IMR-90 (cell line): ENCODE results near the gene RANBP9. TPM values are rescaled to one million over a fixed set of nuclear protein-coding genes. Genes with fewer than 3 reads are reported as not detected.
A peak's percentile ranks its signal among the peaks of the same experiment; 100 is the strongest.

ENCODE experiments used
- ATAC-seq: fragments of 200-7000 bp; cut with Tn5 transposase; 2 replicates; pipeline ENCODE4 v1.9.1; 2020; ENCODE audit warnings: low read depth, mild to moderate bottlenecking, moderate library complexity
- BruUV-seq: library from RNA; stranded (reverse); fragments of 400-500 nt; replicated peaks from 2 replicates; lab custom pipeline; 2021; lab: Mats Ljungman, UMichigan
- CTCF ChIA-PET: fragments of 300-600 bp; formaldehyde crosslinking; extraction: SDS; loops from one replicate; lab custom pipeline; 2021; ENCODE audit warnings: antibody characterized with exemption; lab: Yijun Ruan, JAX
- POLR2A ChIA-PET: fragments of 300-600 bp; sonication (Branson Sonifier 250); formaldehyde crosslinking; loops from one replicate; lab custom pipeline; 2022; ENCODE audit warnings: antibody characterized with exemption; ENCODE audit not compliant: unreplicated experiment; lab: Charles Lee
- DNase-seq: peaks from one replicate; pipeline ENCODE4 v3.0.0; 2013
- H2AFZ ChIP-seq: replicated peaks from 2 replicates; pipeline ENCODE3; 2013; ENCODE audit warnings: low read length, mild to moderate bottlenecking; ENCODE audit not compliant: poor library complexity
- H2AK5ac ChIP-seq: 2 replicates; pipeline ENCODE4 v1.6.1; 2013; ENCODE audit warnings: low read depth, low read length, inconsistent platforms
- H2AK9ac ChIP-seq: replicated peaks from 2 replicates; pipeline ENCODE3; 2013; ENCODE audit warnings: mild to moderate bottlenecking, low read depth, low read length, moderate library complexity; ENCODE audit not compliant: poor library complexity
- H2BK120ac ChIP-seq: 2 replicates; pipeline ENCODE4 v1.6.1; 2013; ENCODE audit warnings: low read depth, low read length, inconsistent platforms
- H2BK15ac ChIP-seq: 3 replicates; pipeline ENCODE4 v1.6.1; 2013; ENCODE audit warnings: low read depth, low read length, inconsistent platforms
- H2BK20ac ChIP-seq: 2 replicates; pipeline ENCODE4 v1.6.1; 2013; ENCODE audit warnings: low read depth, mild to moderate bottlenecking, inconsistent platforms, low read length, moderate library complexity
- H2BK5ac ChIP-seq: 2 replicates; pipeline ENCODE4 v1.6.1; 2013; ENCODE audit warnings: mild to moderate bottlenecking, low read depth, low read length, inconsistent platforms; ENCODE audit not compliant: poor library complexity, severe bottlenecking
- H3K14ac ChIP-seq: replicated peaks from 2 replicates; pipeline ENCODE4 v1.6.1; 2013; ENCODE audit warnings: low read depth, low read length, inconsistent platforms
- H3K18ac ChIP-seq: 2 replicates; pipeline ENCODE4 v1.6.1; 2013; ENCODE audit warnings: low read depth, low read length, control low read depth
- H3K23ac ChIP-seq: 2 replicates; pipeline ENCODE4 v1.6.1; 2013; ENCODE audit warnings: low read depth, low read length, inconsistent platforms
- H3K27ac ChIP-seq: 2 replicates; pipeline ENCODE4 v1.5.1; 2013; ENCODE audit warnings: mild to moderate bottlenecking, control low read depth, low read length; ENCODE audit not compliant: insufficient read depth
- H3K27me3 ChIP-seq: 2 replicates; pipeline ENCODE4 v1.6.1; 2013; ENCODE audit warnings: low read length; ENCODE audit not compliant: control insufficient read depth, insufficient read depth
- H3K36me3 ChIP-seq: 2 replicates; pipeline ENCODE4 v1.6.1; 2013; ENCODE audit warnings: low read length, mixed read lengths; ENCODE audit not compliant: control insufficient read depth, insufficient read depth
- H3K4ac ChIP-seq: 2 replicates; pipeline ENCODE4 v1.6.1; 2013; ENCODE audit warnings: low read depth, low read length, inconsistent platforms
- H3K4me1 ChIP-seq: 2 replicates; pipeline ENCODE4 v1.6.1; 2013; ENCODE audit warnings: low read length, mixed read lengths; ENCODE audit not compliant: control insufficient read depth, insufficient read depth
- H3K4me2 ChIP-seq: 2 replicates; pipeline ENCODE4 v1.6.1; 2013; ENCODE audit warnings: low read depth, mild to moderate bottlenecking, control low read depth, low read length, moderate library complexity
- H3K4me3 ChIP-seq: 2 replicates; pipeline ENCODE4 v1.5.1; 2013; ENCODE audit warnings: low read depth, mild to moderate bottlenecking, control low read depth, low read length, moderate library complexity; ENCODE audit not compliant: insufficient read depth
- H3K56ac ChIP-seq: 2 replicates; pipeline ENCODE4 v1.6.1; 2013; ENCODE audit warnings: low read length, inconsistent platforms; ENCODE audit not compliant: insufficient read depth; ENCODE audit errors: extremely low read depth
- H3K79me1 ChIP-seq, 2 experiments: 2 replicates each; pipeline ENCODE4 v1.6.1; 2013; ENCODE audit warnings: low read length in 2 of 2, inconsistent platforms in 1 of 2, low read depth in 1 of 2
- H3K9ac ChIP-seq: 2 replicates; pipeline ENCODE4 v1.6.1; 2013; ENCODE audit warnings: low read depth, low read length, control low read depth
- H3K9me1 ChIP-seq: 2 replicates; pipeline ENCODE4 v1.6.1; 2013; ENCODE audit warnings: low read length, inconsistent platforms; ENCODE audit not compliant: insufficient read depth
- H3K9me3 ChIP-seq: 2 replicates; pipeline ENCODE4 v1.6.1; 2013; ENCODE audit warnings: low read length; ENCODE audit not compliant: control insufficient read depth, insufficient read depth
- H4K20me1 ChIP-seq: 2 replicates; pipeline ENCODE4 v1.6.1; 2013; ENCODE audit warnings: low read length, inconsistent platforms; ENCODE audit not compliant: insufficient read depth
- H4K5ac ChIP-seq: 2 replicates; pipeline ENCODE4 v1.6.1; 2013; ENCODE audit warnings: mild to moderate bottlenecking, low read depth, low read length, control low read depth
- H4K8ac ChIP-seq, 2 experiments: 2 replicates each; pipeline ENCODE4 v1.6.1; 2013; ENCODE audit warnings: low read depth in 2 of 2, low read length in 2 of 2, control low read depth in 1 of 2, inconsistent platforms in 1 of 2
- H4K91ac ChIP-seq: 2 replicates; pipeline ENCODE4 v1.6.1; 2013; ENCODE audit warnings: low read depth, low read length, inconsistent platforms; ENCODE audit not compliant: insufficient read depth
- CEBPB ChIP-seq: IDR thresholded peaks from 2 replicates; pipeline ENCODE4 v1.6.1; 2012; ENCODE audit warnings: low read depth, low read length, improper control_type of control experiment
- RAD21 ChIP-seq: IDR thresholded peaks from 2 replicates; pipeline ENCODE4 v1.6.1; 2012; ENCODE audit warnings: low read length, improper control_type of control experiment
- RFX5 ChIP-seq: IDR thresholded peaks from 2 replicates; pipeline ENCODE4 v1.8.0; 2012; ENCODE audit warnings: low read depth, mild to moderate bottlenecking, low read length, moderate library complexity
- SMC3 ChIP-seq: fragments of 150-350 bp; IDR thresholded peaks from 2 replicates; pipeline ENCODE4 v1.6.1; 2016; ENCODE audit warnings: low read depth, mild to moderate bottlenecking, antibody characterized with exemption, low read length, moderate library complexity
- WGBS, 2 experiments: methylation state at CpG; one replicate each; pipeline versions ENCODE4 v1.1.5 to v1.1.7; 2013; ENCODE audit warnings: missing lambda C conversion rate in 2 of 2; ENCODE audit not compliant: insufficient read length in 1 of 2; ENCODE audit errors: extremely low coverage in 2 of 2; 5-methylcytosine and 5-hydroxymethylcytosine counted together
- dilution Hi-C: fragments of 300-500 bp; cut with HindIII; formaldehyde crosslinking; loops from one replicate; pipeline ENCODE4 v1.14.3; 2018; ENCODE audit warnings: low sequenced_read_pairs; ENCODE audit not compliant: unreplicated experiment
- in situ Hi-C: fragments of 300-500 bp; cut with MboI; formaldehyde crosslinking; loops from 3 replicates; pipeline ENCODE4 v1.14.3; 2019; ENCODE audit warnings: low sequenced_read_pairs, inconsistent platforms, mixed read lengths
- intact Hi-C: fragments of 100-400 bp; cut with micrococcal nuclease; formaldehyde crosslinking; loops from 2 replicates; pipeline ENCODE4 v1.10.0; 2022
- polyA plus RNA-seq, 3 experiments: library from polyadenylated mRNA; depleted of rRNA; stranded (reverse); fragments of >200 nt; gene quantifications; 2 replicates each; pipeline ENCODE4 v1.2.3, GENCODE V29; 2012; ENCODE audit warnings: low replicate concordance in 1 of 3
- total RNA-seq: library from RNA; depleted of rRNA; stranded (reverse); fragments of >200 nt; gene quantifications from 2 replicates; pipeline ENCODE4 v1.2.3, GENCODE V29; 2012

The RANBP9 gene
- total and polyA plus RNA-seq, 2 of the 4 experiments (the other 2 are of a cell fraction), result 17.7 to 27.8 TPM

DNA sequence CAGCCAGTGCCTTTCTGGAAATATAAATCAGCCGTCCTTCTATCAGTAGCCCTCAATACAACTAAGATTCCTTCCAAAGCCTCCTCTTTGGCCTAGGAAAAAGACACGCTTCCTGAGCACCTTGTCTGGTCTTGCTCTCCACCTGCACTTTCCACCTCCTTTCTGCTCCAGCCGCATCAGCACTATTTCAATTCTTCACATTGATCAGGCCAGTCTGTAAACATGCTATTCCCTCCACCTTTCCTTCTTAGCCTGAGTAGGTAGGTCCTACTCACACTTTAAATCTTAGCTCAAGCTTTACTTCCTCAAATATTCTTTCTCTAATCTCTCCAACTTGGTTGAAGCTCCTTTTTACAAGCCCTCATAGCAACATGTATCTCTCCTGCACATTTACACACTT lies 11.4 kb downstream of the RANBP9 start:
- H2BK15ac ChIP-seq, result no peak overlapping the region
- in situ Hi-C loops, result no loop called here
- H3K9me1 ChIP-seq, result peaks cover 6% of the 10 kb centered on the region
- H2BK5ac ChIP-seq, result no peak overlapping the region
- peaks cover 13 to 68% of the 10 kb centered on the region in 2 experiments for H3K79me1 ChIP-seq
- intact Hi-C loops, result no loop called here
- 0 out of 2 replicates have a peak overlapping the region, but pooled peaks have one; percentile 17 for H4K5ac ChIP-seq
- H2AFZ ChIP-seq, result no peak overlapping the region
- POLR2A ChIA-PET, result interaction anchor here (0.6 kb wide), 1 partner anchor 255 kb away, joined by 4 read pairs; no protein-coding TSS in a partner anchor
- dilution Hi-C loops, result no loop called here
- no peak overlapping the region for H4K8ac ChIP-seq
- H2BK120ac ChIP-seq, result no peak overlapping the region
- H3K27ac ChIP-seq, result no peak overlapping the region
- 93% methylated on average over 3 of the region's 3 CpGs; no CpG with 5 or more reads in 1 of the 2 experiments for WGBS, 2 experiments
- H3K36me3 ChIP-seq, result 0 out of 2 replicates have a peak, but pooled peaks cover 1% of the 10 kb centered on the region
- no peaks in the 10 kb centered on the region for H3K27me3 ChIP-seq
- no peak for DNase-seq
- peaks cover 34% of the 10 kb centered on the region for H4K20me1 ChIP-seq
- no peak overlapping the region for H3K23ac ChIP-seq
- CTCF ChIA-PET, result no interaction called here
- H2BK20ac ChIP-seq, result no peak overlapping the region
- no peak overlapping the region for H3K56ac ChIP-seq
- H3K4ac ChIP-seq, result no peak overlapping the region
- no peak overlapping the region for H3K4me3 ChIP-seq
- H2AK5ac ChIP-seq, result no peak overlapping the region
- no peak overlapping the region for H4K91ac ChIP-seq
- TF ChIP-seq RAD21 (no peak), RFX5 (no peak), SMC3 (no peak), CEBPB (no peak)
- no peak overlapping the region for H3K9ac ChIP-seq
- no TSS peak for BruUV-seq
- H3K4me2 ChIP-seq, result no peak overlapping the region
- no peaks in the 10 kb centered on the region for H3K9me3 ChIP-seq
- no peak for ATAC-seq
- H3K18ac ChIP-seq, result no peak overlapping the region
- no peak overlapping the region for H3K14ac ChIP-seq
- H3K4me1 ChIP-seq, result peaks cover 10% of the 10 kb centered on the region
- no peak overlapping the region for H2AK9ac ChIP-seq
